A549 (cell line): ENCODE measurements around the gene MAGED1. TPM values are rescaled to one million over a fixed set of nuclear protein-coding genes. Genes with fewer than 3 reads are reported as not detected.

Experiments
- ATAC-seq, 2 experiments: fragments of 200-7000 bp in 1 of 2; fragments of >200 bp in 1 of 2; cut with Nextera tagmentation in 1 of 2; cut with Tn5 transposase in 1 of 2; 3 replicates each; pipeline versions ENCODE4 v1.8.0 to v1.9.1; 2018 to 2020; ENCODE audit warnings: mild to moderate bottlenecking in 1 of 2, moderate library complexity in 1 of 2
- CTCF ChIA-PET: fragments of 300-600 bp; sonication (Branson Sonifier 250); formaldehyde crosslinking; extraction: SDS; loops from one replicate; lab custom pipeline; 2021; ENCODE audit warnings: antibody characterized with exemption, inconsistent platforms; lab: Yijun Ruan, JAX
- POLR2A ChIA-PET: fragments of 350-600 bp; formaldehyde crosslinking; extraction: SDS; loops from one replicate; lab custom pipeline; 2021; ENCODE audit warnings: antibody characterized with exemption, inconsistent platforms; lab: Yijun Ruan, JAX
- DNase-seq, 2 experiments: peaks; one replicate each; pipeline versions ENCODE4 v3.0.0 to v3.0.0-alpha.2; 2011 to 2016; ENCODE audit warnings: low read depth in 1 of 2, low spot score in 1 of 2
- FAIRE-seq: peaks from 2 replicates; lab custom pipeline; 2011; peaks lifted over from hg19 to GRCh38; lab: Jason Lieb, UNC
- H3K27ac ChIP-seq, 2 experiments: fragments of >200 bp; sonication (Bioruptor Twin); formaldehyde crosslinking; 3 replicates each; pipeline ENCODE4 v1.5.1; 2016 to 2017
- H3K4me1 ChIP-seq: fragments of >200 bp; sonication (Bioruptor Twin); formaldehyde crosslinking; 3 replicates; pipeline ENCODE4 v1.6.1; 2016
- H3K4me2 ChIP-seq: fragments of >200 bp; sonication (Bioruptor Twin); formaldehyde crosslinking; 3 replicates; pipeline ENCODE4 v1.6.1; 2016
- H3K4me3 ChIP-seq: fragments of >200 bp; sonication (Bioruptor Twin); formaldehyde crosslinking; 3 replicates; pipeline ENCODE4 v1.5.1; 2016
- H3K9me3 ChIP-seq: fragments of >200 bp; sonication (Bioruptor Twin); formaldehyde crosslinking; 3 replicates; pipeline ENCODE4 v1.6.1; 2016
- CHD4 ChIP-seq: fragments of 200-600 bp; sonication (generic); IDR thresholded peaks from 2 replicates; pipeline ENCODE4 v1.6.1; 2016; ENCODE audit warnings: antibody characterized with exemption, mild to moderate bottlenecking, borderline replicate concordance
- FOXS1 ChIP-seq: fragments of 250-450 bp; sonication (Bioruptor Pico); IDR thresholded peaks from 2 replicates; pipeline ENCODE4 v1.5.0; 2020; ENCODE audit warnings: mild to moderate bottlenecking, moderate library complexity
- HDAC2 ChIP-seq: fragments of 200-600 bp; sonication (generic); IDR thresholded peaks from 2 replicates; pipeline ENCODE4 v1.6.1; 2016
- HES2 ChIP-seq: fragments of >200 bp; sonication (Bioruptor Twin); formaldehyde crosslinking; IDR thresholded peaks from 2 replicates; pipeline ENCODE4 v1.6.1; 2016
- HMGXB4 ChIP-seq: fragments of 250-450 bp; sonication (Bioruptor Pico); IDR thresholded peaks from 2 replicates; pipeline ENCODE4 v1.5.0; 2021; ENCODE audit warnings: mild to moderate bottlenecking, moderate library complexity, borderline replicate concordance
- HOXA7 ChIP-seq: fragments of 250-450 bp; sonication (Bioruptor Pico); IDR thresholded peaks from 2 replicates; pipeline ENCODE4 v1.5.0; 2020; ENCODE audit warnings: mild to moderate bottlenecking, moderate library complexity
- JUN ChIP-seq, 2 experiments: fragments of >200 bp; sonication (Bioruptor Twin); formaldehyde crosslinking; IDR thresholded peaks; 2 replicates in 1 of 2; 3 replicates in 1 of 2; pipeline ENCODE4 v1.6.1; 2016 to 2017
- KDM1A ChIP-seq: fragments of 200-600 bp; sonication (generic); IDR thresholded peaks from 2 replicates; pipeline ENCODE4 v1.6.1; 2016; ENCODE audit warnings: low read depth, mild to moderate bottlenecking
- MAFK ChIP-seq: fragments of 450-650 bp; IDR thresholded peaks from 2 replicates; pipeline ENCODE4 v1.6.1; 2014; ENCODE audit not compliant: partially characterized antibody
- POLR2A ChIP-seq: IDR thresholded peaks from 2 replicates; pipeline ENCODE4 v1.6.1; 2012; ENCODE audit warnings: mild to moderate bottlenecking, low read length
- RFX5 ChIP-seq: fragments of 450-650 bp; IDR thresholded peaks from 2 replicates; pipeline ENCODE4 v1.7.1; 2014; ENCODE audit warnings: antibody characterized with exemption, mild to moderate bottlenecking, moderate library complexity
- WGBS: methylation state at CpG from one replicate; pipeline ENCODE4 v1.1.6; 2017; ENCODE audit errors: missing lambda C conversion rate; 5-methylcytosine and 5-hydroxymethylcytosine counted together
- polyA minus RNA-seq: library from RNA; depleted of rRNA, polyadenylated mRNA; stranded (reverse); fragments of >200 nt; gene quantifications from 2 replicates; pipeline ENCODE4 v1.2.3, GENCODE V29; 2011; rRNA and poly(A)+ RNA removed
- polyA plus RNA-seq, 4 experiments: library from polyadenylated mRNA; depleted of rRNA in 3 of 4; stranded (reverse); fragments of >200 nt; fragmentation: RNase III in 1 of 4; extraction: RNeasy Plus Mini Kit Qiagen cat#74134 plus additional on column Dnase treatment in 1 of 4; gene quantifications; 2 replicates in 3 of 4; 3 replicates in 1 of 4; pipeline ENCODE4 v1.2.3, GENCODE V29; 2011 to 2017
- TF ChIP-seq, protein P1 (sequence below): fragments of 200-600 bp; sonication (generic); IDR thresholded peaks from 2 replicates; pipeline ENCODE4 v1.6.1; 2016; ENCODE audit warnings: antibody characterized with exemption, mild to moderate bottlenecking, moderate library complexity
- TF ChIP-seq, protein P2 (sequence below): fragments of >200 bp; sonication (Bioruptor Twin); formaldehyde crosslinking; IDR thresholded peaks from 3 replicates; pipeline ENCODE4 v1.6.1; 2016
- TF ChIP-seq, protein P3 (sequence below): fragments of 450-650 bp; IDR thresholded peaks from 2 replicates; pipeline ENCODE4 v1.6.1; 2014; ENCODE audit warnings: antibody characterized with exemption
- TF ChIP-seq, protein P4 (sequence below): IDR thresholded peaks from 2 replicates; pipeline ENCODE4 v1.6.1; 2012
- TF ChIP-seq, protein P5 (sequence below): IDR thresholded peaks from 2 replicates; pipeline ENCODE4 v1.6.1; 2012; ENCODE audit warnings: low read depth, borderline replicate concordance

Gene MAGED1, protein sequence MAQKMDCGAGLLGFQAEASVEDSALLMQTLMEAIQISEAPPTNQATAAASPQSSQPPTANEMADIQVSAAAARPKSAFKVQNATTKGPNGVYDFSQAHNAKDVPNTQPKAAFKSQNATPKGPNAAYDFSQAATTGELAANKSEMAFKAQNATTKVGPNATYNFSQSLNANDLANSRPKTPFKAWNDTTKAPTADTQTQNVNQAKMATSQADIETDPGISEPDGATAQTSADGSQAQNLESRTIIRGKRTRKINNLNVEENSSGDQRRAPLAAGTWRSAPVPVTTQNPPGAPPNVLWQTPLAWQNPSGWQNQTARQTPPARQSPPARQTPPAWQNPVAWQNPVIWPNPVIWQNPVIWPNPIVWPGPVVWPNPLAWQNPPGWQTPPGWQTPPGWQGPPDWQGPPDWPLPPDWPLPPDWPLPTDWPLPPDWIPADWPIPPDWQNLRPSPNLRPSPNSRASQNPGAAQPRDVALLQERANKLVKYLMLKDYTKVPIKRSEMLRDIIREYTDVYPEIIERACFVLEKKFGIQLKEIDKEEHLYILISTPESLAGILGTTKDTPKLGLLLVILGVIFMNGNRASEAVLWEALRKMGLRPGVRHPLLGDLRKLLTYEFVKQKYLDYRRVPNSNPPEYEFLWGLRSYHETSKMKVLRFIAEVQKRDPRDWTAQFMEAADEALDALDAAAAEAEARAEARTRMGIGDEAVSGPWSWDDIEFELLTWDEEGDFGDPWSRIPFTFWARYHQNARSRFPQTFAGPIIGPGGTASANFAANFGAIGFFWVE
- polyA plus RNA-seq (2011; rRNA removed) (85.7 and 102 TPM in 2 replicates), polyA plus RNA-seq (2017; fragmentation: RNase III; extraction: RNeasy Plus Mini Kit Qiagen cat#74134 plus additional on column Dnase treatment) (62.2 to 84.1 TPM (median 79.5 TPM) in 3 replicates), polyA minus RNA-seq (99.2 and 105 TPM in 2 replicates)
- 38.4 and 49.6 TPM in 2 replicates for polyA plus RNA-seq (2012; cell fraction: cytosol; rRNA removed)
- 90.1 and 106 TPM in 2 replicates for polyA plus RNA-seq (2012; cell fraction: nucleus; rRNA removed)

GRCh38 chrX:51892921-51893745 lies at the start of gene MAGED1:
Gene MAGED1 (plus strand): TSS chrX:51893623. CDS start chrX:51894305, 682 bp downstream.
- H3K4me2 ChIP-seq = peak within 1 kb of the TSS; percentile 81
- DNase-seq (peak; percentile 55 to 96), ATAC-seq (peak; percentile 79 to 95), FAIRE-seq (peak; percentile 87)
- WGBS = 8% methylated on average over 16 of the region's 35 CpGs
- peak within 1 kb of the TSS; percentile 81 to 97 for H3K27ac ChIP-seq
- no peaks in the 10 kb centered on the region for H3K9me3 ChIP-seq
- CTCF ChIA-PET = interaction anchor here (2.2 kb wide), 1 partner anchor 406 kb away, joined by 7 read pairs; no protein-coding TSS in a partner anchor
- TF ChIP-seq MAFK (peak; percentile 74), HES2 (no peak), HDAC2 (no peak), POLR2A (peak; percentile 88), HMGXB4 (no peak), FOXS1 (CRISPR knock-in tag) (no peak), JUN (IDR thresholded peaks at IDR 0.05) (peak; percentile 55 to 64; a peak in 1 of 5 replicates), RFX5 (no peak), KDM1A (no peak), CHD4 (no peak), HOXA7 (CRISPR knock-in tag) (no peak)
- TF ChIP-seq, protein P1, sequence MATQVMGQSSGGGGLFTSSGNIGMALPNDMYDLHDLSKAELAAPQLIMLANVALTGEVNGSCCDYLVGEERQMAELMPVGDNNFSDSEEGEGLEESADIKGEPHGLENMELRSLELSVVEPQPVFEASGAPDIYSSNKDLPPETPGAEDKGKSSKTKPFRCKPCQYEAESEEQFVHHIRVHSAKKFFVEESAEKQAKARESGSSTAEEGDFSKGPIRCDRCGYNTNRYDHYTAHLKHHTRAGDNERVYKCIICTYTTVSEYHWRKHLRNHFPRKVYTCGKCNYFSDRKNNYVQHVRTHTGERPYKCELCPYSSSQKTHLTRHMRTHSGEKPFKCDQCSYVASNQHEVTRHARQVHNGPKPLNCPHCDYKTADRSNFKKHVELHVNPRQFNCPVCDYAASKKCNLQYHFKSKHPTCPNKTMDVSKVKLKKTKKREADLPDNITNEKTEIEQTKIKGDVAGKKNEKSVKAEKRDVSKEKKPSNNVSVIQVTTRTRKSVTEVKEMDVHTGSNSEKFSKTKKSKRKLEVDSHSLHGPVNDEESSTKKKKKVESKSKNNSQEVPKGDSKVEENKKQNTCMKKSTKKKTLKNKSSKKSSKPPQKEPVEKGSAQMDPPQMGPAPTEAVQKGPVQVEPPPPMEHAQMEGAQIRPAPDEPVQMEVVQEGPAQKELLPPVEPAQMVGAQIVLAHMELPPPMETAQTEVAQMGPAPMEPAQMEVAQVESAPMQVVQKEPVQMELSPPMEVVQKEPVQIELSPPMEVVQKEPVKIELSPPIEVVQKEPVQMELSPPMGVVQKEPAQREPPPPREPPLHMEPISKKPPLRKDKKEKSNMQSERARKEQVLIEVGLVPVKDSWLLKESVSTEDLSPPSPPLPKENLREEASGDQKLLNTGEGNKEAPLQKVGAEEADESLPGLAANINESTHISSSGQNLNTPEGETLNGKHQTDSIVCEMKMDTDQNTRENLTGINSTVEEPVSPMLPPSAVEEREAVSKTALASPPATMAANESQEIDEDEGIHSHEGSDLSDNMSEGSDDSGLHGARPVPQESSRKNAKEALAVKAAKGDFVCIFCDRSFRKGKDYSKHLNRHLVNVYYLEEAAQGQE = no peak
- TF ChIP-seq, protein P2, sequence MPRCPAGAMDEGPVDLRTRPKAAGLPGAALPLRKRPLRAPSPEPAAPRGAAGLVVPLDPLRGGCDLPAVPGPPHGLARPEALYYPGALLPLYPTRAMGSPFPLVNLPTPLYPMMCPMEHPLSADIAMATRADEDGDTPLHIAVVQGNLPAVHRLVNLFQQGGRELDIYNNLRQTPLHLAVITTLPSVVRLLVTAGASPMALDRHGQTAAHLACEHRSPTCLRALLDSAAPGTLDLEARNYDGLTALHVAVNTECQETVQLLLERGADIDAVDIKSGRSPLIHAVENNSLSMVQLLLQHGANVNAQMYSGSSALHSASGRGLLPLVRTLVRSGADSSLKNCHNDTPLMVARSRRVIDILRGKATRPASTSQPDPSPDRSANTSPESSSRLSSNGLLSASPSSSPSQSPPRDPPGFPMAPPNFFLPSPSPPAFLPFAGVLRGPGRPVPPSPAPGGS = peak; percentile 63; the same call in 1 of the 3 replicates
- TF ChIP-seq, protein P3, sequence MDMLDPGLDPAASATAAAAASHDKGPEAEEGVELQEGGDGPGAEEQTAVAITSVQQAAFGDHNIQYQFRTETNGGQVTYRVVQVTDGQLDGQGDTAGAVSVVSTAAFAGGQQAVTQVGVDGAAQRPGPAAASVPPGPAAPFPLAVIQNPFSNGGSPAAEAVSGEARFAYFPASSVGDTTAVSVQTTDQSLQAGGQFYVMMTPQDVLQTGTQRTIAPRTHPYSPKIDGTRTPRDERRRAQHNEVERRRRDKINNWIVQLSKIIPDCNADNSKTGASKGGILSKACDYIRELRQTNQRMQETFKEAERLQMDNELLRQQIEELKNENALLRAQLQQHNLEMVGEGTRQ = no peak
- TF ChIP-seq, protein P4, sequence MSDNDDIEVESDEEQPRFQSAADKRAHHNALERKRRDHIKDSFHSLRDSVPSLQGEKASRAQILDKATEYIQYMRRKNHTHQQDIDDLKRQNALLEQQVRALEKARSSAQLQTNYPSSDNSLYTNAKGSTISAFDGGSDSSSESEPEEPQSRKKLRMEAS = 0 out of 2 replicates have a peak, but pooled peaks have one; percentile 32
- TF ChIP-seq, protein P5, sequence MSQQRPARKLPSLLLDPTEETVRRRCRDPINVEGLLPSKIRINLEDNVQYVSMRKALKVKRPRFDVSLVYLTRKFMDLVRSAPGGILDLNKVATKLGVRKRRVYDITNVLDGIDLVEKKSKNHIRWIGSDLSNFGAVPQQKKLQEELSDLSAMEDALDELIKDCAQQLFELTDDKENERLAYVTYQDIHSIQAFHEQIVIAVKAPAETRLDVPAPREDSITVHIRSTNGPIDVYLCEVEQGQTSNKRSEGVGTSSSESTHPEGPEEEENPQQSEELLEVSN = 0 out of 2 replicates have a peak, but pooled peaks have one; percentile 22
- no peaks in the 10 kb centered on the region for H3K4me1 ChIP-seq
- H3K4me3 ChIP-seq = peak within 1 kb of the TSS; percentile 67
- POLR2A ChIA-PET = interaction anchor here (0.6 to 1.2 kb wide), 5 partner anchors 80 to 621 kb away, joined by 3 to 6 read pairs (median 4); partner anchors contain the start of gene GSPT2
